DLD1 (cell line): ENCODE data around the gene CACNA1D.
"Not testable (repeated sequence)": the region's sequence is repeated elsewhere in the genome, so short reads cannot be mapped to it uniquely, and the experiment has no call there.

Experiments
- in situ Hi-C: cut with HindIII; loops from 2 replicates; pipeline ENCODE4 v1.10.0; 2017; ENCODE audit warnings: low sequenced_read_pairs

CACNA1D gene

GRCh38 chr3:53493963-53494791 is at the start of gene CACNA1D:
Gene CACNA1D (plus strand): TSS chr3:53494611. CDS start chr3:53495167, 556 bp downstream.
- in situ Hi-C loops = no loop called here

DNA sequence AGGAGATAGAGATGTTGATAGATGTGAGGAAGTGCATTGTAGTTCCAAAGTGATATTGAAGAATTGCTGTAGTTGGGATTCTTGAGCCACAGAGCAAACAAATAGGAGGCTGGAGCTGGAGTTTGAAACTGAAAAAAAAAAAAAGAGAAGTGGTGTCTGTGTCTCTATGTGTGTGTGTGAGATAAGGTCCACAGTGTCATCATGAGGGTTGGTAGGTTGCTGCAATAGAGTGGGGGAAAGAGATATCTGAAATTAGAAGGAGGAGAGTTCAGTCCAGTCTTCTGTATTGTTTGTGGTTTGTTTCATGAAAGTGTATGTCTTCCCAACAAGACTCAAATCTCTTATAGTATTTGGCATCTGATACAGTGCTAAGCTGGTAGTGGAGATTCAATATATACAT is 37.3 kb upstream of the CACNA1D start:
- in situ Hi-C loops = no loop called here

GRCh38 chr3:53460326-53460725 is 34.1 kb upstream of the CACNA1D start:
- in situ Hi-C loops = no loop called here

DNA sequence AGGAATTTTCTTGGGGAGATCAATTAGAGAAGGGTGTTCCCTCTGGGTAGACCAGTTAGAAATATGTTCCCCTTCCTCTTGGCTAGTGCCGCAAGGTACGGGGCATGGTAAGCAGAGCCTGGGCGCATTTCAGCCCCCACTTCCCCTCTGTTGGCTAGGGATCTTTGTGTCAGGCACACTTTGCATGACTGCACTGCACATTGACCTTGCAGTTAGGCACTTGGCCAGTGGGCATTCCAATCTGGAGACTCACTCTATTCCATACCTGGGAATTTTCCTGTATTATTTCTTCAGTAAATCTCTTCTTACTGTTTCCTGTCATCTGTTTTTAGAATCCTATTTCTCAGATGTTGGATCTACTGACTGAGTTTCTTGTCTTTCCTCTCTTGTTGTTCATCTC is 30.0 kb upstream of the CACNA1D start:
- in situ Hi-C loops = no loop called here

DNA sequence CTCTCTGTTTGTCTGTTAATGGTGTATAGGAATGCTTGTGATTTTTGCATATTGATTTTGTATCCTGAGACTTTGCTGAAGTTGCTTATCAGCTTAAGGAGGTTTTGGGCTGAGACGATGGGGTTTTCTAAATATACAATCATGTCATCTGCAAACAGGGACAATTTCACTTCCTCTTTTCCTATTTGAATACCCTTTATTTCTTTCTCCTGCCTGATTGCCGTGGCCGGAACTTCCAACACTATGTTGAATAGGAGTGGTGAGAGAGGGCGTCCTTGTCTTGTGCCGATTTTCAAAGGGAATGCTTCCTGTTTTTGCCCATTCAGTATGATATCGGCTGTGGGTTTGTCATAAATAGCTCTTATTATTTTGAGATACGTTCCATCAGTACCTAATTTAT is 24.7 kb upstream of the CACNA1D start:
- in situ Hi-C loops = not testable (repeated sequence)

DNA sequence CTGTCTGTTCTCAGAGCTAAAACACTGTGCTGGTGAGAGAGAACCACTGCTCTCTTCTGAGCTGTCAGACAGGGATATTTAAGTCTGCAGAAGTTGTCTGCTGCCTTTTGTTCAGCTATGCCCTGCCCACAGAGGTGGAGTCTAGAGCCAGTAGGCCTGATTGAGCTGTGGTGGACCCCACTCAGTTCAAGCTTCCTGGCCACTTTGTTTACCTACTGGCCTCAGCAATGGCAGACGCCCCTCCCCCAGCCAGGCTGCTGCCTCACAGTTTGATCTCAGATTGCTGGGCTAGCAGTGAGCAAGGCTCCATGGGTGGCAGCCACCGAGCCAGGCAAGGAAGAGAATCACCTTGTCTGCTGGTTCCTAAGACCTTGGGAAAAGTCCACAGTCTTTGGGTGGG is 21.0 kb upstream of the CACNA1D start:
- in situ Hi-C loops = no loop called here

DNA sequence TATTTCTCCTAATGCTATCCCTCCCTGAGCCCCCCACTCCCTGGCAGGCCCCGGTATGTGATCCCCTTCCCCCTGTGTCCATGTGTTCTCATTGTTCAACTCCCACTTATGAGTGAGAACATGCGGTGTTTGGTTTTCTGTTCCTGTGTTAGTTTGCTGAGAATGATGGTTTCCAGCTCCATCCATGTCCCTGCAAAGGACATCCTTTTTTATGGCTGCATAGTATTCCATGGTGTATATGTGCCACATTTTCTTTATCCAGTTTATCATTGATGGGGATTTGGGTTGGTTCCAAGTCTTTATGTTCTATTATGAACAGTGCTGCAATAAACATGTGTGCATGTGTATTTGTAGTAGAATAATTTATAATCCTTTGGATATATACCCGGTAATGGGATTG is 18.0 kb upstream of the CACNA1D start:
- in situ Hi-C loops = not testable (repeated sequence)

DNA sequence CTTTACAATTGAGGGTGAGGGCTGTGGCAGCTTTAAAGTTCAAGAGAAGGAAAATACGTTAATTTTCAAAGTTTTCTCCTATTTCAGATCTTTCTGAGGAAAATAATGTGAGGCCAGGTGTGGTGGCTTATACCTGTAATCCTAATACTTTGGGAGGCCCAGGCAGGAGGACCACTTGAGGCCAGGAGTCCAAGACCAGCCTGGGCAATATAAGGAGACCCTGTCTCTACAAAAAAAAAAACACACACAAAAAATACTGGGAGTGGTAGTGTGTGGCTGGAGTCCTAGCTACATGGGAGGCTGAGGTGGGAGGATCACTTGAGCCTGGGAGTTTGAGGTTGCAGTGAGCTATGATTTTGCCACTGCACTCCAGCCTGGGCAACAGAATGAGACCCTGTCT is 16.7 kb upstream of the CACNA1D start:
- in situ Hi-C loops = not testable (repeated sequence)

DNA sequence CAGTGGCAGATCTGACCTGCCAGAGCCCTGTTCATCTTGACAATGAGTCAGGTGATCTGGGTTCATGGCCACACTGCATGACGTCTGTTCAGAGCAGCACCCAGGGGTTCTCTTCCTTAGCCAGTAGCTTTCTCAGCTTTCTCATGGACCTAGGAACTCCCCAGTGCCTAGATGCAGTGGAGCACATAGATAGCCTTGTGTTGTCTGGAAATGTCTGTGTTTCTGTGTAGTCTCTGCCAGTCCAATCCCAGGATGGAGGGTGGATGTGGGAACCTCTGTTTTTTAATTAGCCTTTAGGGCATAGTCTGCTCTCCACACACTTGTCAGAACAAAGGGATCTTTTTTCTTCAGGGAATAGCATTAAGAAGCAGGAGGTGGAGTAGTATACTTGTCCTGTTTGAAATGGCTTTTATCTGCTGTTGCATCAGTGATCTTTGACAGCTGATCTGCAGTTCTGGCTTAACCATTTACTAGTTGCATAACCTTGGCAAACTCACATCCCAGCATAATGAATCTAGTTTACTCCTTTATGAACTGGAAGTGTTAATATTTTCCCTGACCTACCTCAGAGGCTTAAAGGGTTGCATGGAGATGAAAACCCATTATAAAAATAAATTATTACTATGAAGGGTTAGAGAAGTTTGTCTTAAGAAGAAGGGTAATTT is 16.1 kb upstream of the CACNA1D start:
- in situ Hi-C loops = no loop called here

DNA sequence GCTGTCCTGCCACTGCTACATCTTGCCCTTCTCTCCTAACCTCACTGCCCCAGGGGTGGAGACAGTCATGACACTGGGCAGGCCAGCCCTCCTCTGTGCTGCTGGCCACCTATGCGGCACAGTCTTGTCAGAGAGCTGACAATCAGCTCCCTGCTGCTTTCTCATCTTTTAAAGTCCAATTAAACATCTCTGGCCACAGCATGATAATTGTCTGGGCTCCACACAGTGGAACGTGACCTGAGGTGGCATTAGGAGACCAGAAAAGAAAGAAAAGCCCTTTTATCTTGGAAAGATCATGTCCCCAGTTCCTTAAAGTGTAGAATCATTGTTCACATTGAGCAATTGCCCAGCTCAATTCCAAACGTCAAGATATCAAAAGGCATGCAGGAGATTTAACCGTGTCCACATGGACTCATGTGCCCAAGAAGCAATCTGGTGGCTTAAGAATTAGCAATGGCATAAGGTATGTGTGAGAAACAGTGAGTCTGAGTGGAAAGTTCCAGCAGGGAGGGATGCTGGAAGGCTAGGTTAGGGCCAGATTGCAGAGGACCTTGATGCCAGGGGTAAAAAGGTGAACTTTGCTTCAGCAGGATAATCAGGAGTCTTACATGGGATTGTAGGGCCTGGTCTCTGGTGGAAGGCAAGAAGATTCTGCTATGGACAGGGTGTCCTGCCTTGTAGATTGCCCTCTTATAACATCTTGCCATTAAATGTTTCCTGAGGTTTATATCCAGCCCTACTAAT is 15.3 kb upstream of the CACNA1D start:
- in situ Hi-C loops = no loop called here

GRCh38 chr3:53482227-53482626 is 12.2 kb upstream of the CACNA1D start:
- in situ Hi-C loops = no loop called here

- in situ Hi-C loops = no loop called here
These were observed 10.6 kb upstream of the CACNA1D start for GRCh38 chr3:53483821-53484220.

DNA sequence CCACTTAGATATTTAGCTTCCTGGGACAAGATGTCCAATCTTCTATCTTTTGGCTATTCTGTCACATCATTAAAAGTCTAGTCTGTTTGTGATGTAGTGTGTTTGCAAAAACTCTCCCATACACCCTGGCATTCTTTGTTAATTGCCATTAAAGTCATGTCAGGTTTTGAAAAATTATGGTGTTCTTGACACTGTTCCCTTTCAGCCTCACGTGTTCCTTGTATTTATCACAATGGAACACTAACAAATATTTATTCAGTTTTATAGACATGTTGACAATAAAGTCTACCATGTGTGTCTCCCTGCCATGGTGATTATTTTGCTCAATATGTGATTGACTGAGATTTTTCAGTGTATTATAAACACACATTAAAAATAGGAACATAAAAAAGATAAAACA is 9.4 kb upstream of the CACNA1D start:
- in situ Hi-C loops = no loop called here

- in situ Hi-C loops = no loop called here
These were observed 8.6 kb upstream of the CACNA1D start for GRCh38 chr3:53485675-53486403.

DNA sequence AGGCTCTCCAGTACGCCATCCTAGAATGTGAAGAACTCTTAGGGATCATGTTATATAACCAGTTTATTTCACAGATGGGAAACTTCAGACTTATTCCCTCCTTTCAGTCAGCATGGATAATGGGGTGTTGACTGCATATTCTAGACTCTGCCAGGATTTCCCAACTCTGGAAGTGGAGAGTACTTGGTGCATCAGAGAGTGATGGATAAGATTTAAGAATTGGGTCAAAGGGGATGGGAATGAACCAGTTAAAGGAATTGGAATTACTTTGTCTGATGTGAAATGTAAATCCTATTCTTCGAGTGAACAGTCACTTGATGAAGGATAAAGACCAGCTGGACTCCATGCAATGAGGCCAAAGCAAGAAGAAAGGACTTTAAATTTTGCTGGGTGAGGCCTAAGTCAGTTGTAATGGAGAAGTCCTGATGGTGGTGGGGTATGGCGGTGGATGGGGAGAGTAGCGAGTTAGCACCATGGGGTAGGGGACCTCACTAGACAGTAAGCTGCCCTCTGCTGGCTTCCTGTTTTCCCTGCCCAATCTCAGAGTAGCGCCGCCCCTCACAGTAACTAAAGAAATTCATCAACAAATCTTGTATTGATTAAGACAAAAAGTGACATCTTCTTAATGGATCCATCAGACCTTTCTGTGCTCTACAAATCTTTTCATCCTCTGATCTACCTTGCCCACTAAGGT is 7.3 kb upstream of the CACNA1D start:
- in situ Hi-C loops = no loop called here

GRCh38 chr3:53489386-53489785 is 5.0 kb upstream of the CACNA1D start:
- in situ Hi-C loops = no loop called here

DNA sequence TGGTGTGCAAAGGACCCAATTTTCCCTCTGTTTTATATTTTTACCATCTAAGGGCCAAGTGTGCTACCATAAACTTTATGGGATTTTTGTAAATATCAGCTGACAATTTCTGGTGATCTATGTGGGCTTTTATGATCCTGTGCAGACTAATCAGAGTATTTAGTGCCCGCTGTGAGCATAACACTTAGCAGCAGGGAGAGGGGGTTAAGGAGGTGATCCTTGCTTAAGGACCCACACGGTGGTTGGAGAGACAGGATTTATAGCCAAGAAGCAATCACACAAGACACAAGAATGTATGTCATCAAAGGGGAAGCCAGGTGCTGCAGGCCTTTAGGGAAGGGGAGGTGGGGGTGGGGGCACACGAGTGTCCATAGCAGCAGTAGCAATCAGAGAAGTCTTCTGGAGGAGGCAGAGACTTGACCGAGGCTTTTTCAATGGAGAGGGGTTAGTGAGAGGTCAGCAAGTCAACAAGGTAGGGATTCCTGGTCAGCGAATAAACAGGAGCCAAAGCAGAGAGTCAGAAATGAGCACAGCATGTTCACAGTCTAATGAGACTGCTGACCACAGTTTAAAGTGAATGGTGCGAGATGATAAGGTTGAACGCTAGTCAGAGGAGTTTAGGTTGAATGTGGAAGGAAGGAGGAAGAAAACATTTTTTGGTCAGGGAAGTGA is 4.5 kb upstream of the CACNA1D start:
- in situ Hi-C loops = no loop called here

DNA sequence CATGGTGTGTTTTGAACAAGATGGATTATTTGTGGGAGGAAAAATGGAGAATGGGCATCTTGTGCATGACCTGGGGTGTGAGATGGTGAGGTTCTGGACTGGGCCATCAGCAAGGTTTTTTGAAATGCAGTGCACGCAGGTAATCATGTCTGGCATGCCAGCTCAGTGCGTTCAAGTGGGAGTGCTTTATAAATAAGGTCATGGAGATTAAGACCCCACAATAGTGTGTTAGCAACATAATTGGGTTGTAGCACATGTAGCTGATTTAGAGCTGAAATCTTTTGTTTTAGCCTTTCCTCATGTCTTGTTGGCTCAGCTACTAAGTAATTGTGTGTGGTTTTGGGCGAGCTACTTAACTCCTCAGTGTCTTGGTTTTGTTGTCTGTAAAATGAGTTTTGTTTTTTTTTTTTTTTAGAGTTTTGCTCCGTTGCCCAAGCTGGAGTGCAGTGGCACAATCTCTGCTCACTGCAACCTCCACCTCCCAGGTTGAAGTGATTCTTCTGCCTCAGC is 3.9 kb upstream of the CACNA1D start:
- in situ Hi-C loops = no loop called here

DNA sequence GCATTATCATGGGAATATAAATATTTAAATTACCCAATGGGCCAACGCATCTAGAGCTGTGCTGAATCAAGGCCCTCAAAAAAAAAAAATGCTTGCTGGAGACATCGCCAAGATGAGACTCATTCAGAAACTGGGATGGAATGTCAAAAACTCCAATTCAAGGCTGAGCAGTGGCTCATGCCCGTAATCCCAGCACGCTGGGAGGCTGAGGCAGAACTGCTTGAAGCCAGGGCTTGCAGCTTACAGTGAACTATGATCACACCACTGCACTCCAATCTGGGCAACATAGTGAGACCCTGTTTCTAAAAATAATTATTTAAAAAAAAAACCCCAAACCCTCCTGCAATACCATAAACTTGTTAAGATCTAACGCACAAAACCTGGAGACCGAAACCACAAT is 3.1 kb upstream of the CACNA1D start:
- in situ Hi-C loops = no loop called here

DNA sequence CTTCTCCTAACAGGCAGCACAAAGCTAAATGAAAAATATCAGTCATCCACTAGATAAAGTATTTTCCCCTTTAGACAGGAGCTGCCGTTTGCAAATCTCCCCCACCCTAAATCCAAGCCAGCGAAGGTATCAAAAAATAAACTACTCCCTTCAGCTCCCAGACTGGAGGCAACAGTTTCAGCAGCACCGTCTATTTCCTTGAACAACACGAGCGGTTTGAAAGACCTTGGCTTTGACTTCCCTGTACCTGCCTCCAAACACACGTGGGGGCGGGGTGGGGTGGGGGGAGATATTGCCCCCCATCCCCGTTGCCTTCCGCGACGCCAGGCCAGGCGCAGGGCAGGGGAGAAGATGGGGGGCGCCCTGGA is 832 bp upstream of the CACNA1D start:
- in situ Hi-C loops = no loop called here
